ENCODE measurements around the gene PSTK.

Gene PSTK

GRCh38 chr10:123011987-123012386 is 31.8 kb downstream of the PSTK start:
- H3K27me3 ChIP-seq (ENCODE audit: control insufficient read depth, insufficient read depth, low read length): peaks cover 22% of the 10 kb centered on the region
- no peak overlapping the region for H3K4me3 ChIP-seq (ENCODE audit: low read depth, low read length)
- H3K9me3 ChIP-seq (ENCODE audit: control insufficient read depth, insufficient read depth, low read length): no peaks in the 10 kb centered on the region
- H3K9ac ChIP-seq (ENCODE audit: low read depth, low read length): no peak overlapping the region
- no peaks in the 10 kb centered on the region for H3K36me3 ChIP-seq (ENCODE audit: control insufficient read depth, insufficient read depth, low read length)
- peaks cover 18% of the 10 kb centered on the region for H3K4me1 ChIP-seq (ENCODE audit: control insufficient read depth, insufficient read depth, low read length)

- Histone ChIP-seq H3K4me1 (ENCODE audit: control insufficient read depth, insufficient read depth, low read length) (peaks cover 22% of the 10 kb centered on the region), H3K9me3 (ENCODE audit: control insufficient read depth, insufficient read depth, low read length) (no peaks in the 10 kb centered on the region), H3K36me3 (ENCODE audit: control insufficient read depth, insufficient read depth, low read length) (no peaks in the 10 kb centered on the region), H3K4me3 (ENCODE audit: low read depth, low read length) (no peak overlapping the region), H3K27me3 (ENCODE audit: control insufficient read depth, insufficient read depth, low read length) (peaks cover 22% of the 10 kb centered on the region), H3K9ac (ENCODE audit: low read depth, low read length) (no peak overlapping the region)
Measured at GRCh38 chr10:123013456-123014419, 33.5 kb downstream of the PSTK start.

- Histone ChIP-seq H3K27me3 (ENCODE audit: control insufficient read depth, insufficient read depth, low read length) (peaks cover 15% of the 10 kb centered on the region), H3K4me3 (ENCODE audit: low read depth, low read length) (no peak overlapping the region), H3K4me1 (ENCODE audit: control insufficient read depth, insufficient read depth, low read length) (peaks cover 23% of the 10 kb centered on the region), H3K36me3 (ENCODE audit: control insufficient read depth, insufficient read depth, low read length) (no peaks in the 10 kb centered on the region), H3K9me3 (ENCODE audit: control insufficient read depth, insufficient read depth, low read length) (no peaks in the 10 kb centered on the region), H3K9ac (ENCODE audit: low read depth, low read length) (no peak overlapping the region)
Measured at GRCh38 chr10:123014772-123015171, 34.6 kb downstream of the PSTK start.

GRCh38 chr10:123016228-123016627 is 36.0 kb downstream of the PSTK start:
- Histone ChIP-seq H3K9ac (ENCODE audit: low read depth, low read length) (no peak overlapping the region), H3K4me1 (ENCODE audit: control insufficient read depth, insufficient read depth, low read length) (peaks cover 30% of the 10 kb centered on the region), H3K4me3 (ENCODE audit: low read depth, low read length) (no peak overlapping the region), H3K27me3 (ENCODE audit: control insufficient read depth, insufficient read depth, low read length) (peaks cover under 1% of the 10 kb centered on the region), H3K9me3 (ENCODE audit: control insufficient read depth, insufficient read depth, low read length) (no peaks in the 10 kb centered on the region), H3K36me3 (ENCODE audit: control insufficient read depth, insufficient read depth, low read length) (no peaks in the 10 kb centered on the region)

- peaks cover 30% of the 10 kb centered on the region for H3K4me1 ChIP-seq (ENCODE audit: control insufficient read depth, insufficient read depth, low read length)
- no peak overlapping the region for H3K4me3 ChIP-seq (ENCODE audit: low read depth, low read length)
- H3K9me3 ChIP-seq (ENCODE audit: control insufficient read depth, insufficient read depth, low read length): no peaks in the 10 kb centered on the region
- H3K9ac ChIP-seq (ENCODE audit: low read depth, low read length): no peak overlapping the region
- no peaks in the 10 kb centered on the region for H3K27me3 ChIP-seq (ENCODE audit: control insufficient read depth, insufficient read depth, low read length)
- no peaks in the 10 kb centered on the region for H3K36me3 ChIP-seq (ENCODE audit: control insufficient read depth, insufficient read depth, low read length)
Measured at GRCh38 chr10:123017421-123018165, 37.4 kb downstream of the PSTK start.

- peaks cover 31% of the 10 kb centered on the region for H3K4me1 ChIP-seq (ENCODE audit: control insufficient read depth, insufficient read depth, low read length)
- no peaks in the 10 kb centered on the region for H3K27me3 ChIP-seq (ENCODE audit: control insufficient read depth, insufficient read depth, low read length)
- H3K4me3 ChIP-seq (ENCODE audit: low read depth, low read length): no peak overlapping the region
- H3K36me3 ChIP-seq (ENCODE audit: control insufficient read depth, insufficient read depth, low read length): no peaks in the 10 kb centered on the region
- no peak overlapping the region for H3K9ac ChIP-seq (ENCODE audit: low read depth, low read length)
- H3K9me3 ChIP-seq (ENCODE audit: control insufficient read depth, insufficient read depth, low read length): no peaks in the 10 kb centered on the region
Measured at GRCh38 chr10:123018531-123018930, 38.3 kb downstream of the PSTK start.

- no peaks in the 10 kb centered on the region for H3K27me3 ChIP-seq (ENCODE audit: control insufficient read depth, insufficient read depth, low read length)
- peaks cover 35% of the 10 kb centered on the region for H3K4me1 ChIP-seq (ENCODE audit: control insufficient read depth, insufficient read depth, low read length)
- no peak overlapping the region for H3K9ac ChIP-seq (ENCODE audit: low read depth, low read length)
- H3K36me3 ChIP-seq (ENCODE audit: control insufficient read depth, insufficient read depth, low read length): no peaks in the 10 kb centered on the region
- H3K4me3 ChIP-seq (ENCODE audit: low read depth, low read length): no peak overlapping the region
- no peaks in the 10 kb centered on the region for H3K9me3 ChIP-seq (ENCODE audit: control insufficient read depth, insufficient read depth, low read length)
Measured at GRCh38 chr10:123019264-123019663, 39.1 kb downstream of the PSTK start.

GRCh38 chr10:123019941-123020703 is 39.9 kb downstream of the PSTK start:
- no peaks in the 10 kb centered on the region for H3K9me3 ChIP-seq (ENCODE audit: control insufficient read depth, insufficient read depth, low read length)
- no peak overlapping the region for H3K4me3 ChIP-seq (ENCODE audit: low read depth, low read length)
- H3K9ac ChIP-seq (ENCODE audit: low read depth, low read length): no peak overlapping the region
- no peaks in the 10 kb centered on the region for H3K36me3 ChIP-seq (ENCODE audit: control insufficient read depth, insufficient read depth, low read length)
- H3K27me3 ChIP-seq (ENCODE audit: control insufficient read depth, insufficient read depth, low read length): no peaks in the 10 kb centered on the region
- peaks cover 30% of the 10 kb centered on the region for H3K4me1 ChIP-seq (ENCODE audit: control insufficient read depth, insufficient read depth, low read length)

GRCh38 chr10:123021517-123021916 is 41.3 kb downstream of the PSTK start:
- H3K36me3 ChIP-seq (ENCODE audit: control insufficient read depth, insufficient read depth, low read length): no peaks in the 10 kb centered on the region
- no peak overlapping the region for H3K9ac ChIP-seq (ENCODE audit: low read depth, low read length)
- H3K9me3 ChIP-seq (ENCODE audit: control insufficient read depth, insufficient read depth, low read length): no peaks in the 10 kb centered on the region
- H3K4me3 ChIP-seq (ENCODE audit: low read depth, low read length): no peak overlapping the region
- H3K4me1 ChIP-seq (ENCODE audit: control insufficient read depth, insufficient read depth, low read length): peaks cover 26% of the 10 kb centered on the region
- no peaks in the 10 kb centered on the region for H3K27me3 ChIP-seq (ENCODE audit: control insufficient read depth, insufficient read depth, low read length)

GRCh38 chr10:123024540-123024939 is 44.3 kb downstream of the PSTK start:
- H3K9ac ChIP-seq (ENCODE audit: low read depth, low read length): no peak overlapping the region

GRCh38 chr10:123026302-123026701 is 46.1 kb downstream of the PSTK start:
- H3K4me3 ChIP-seq (ENCODE audit: low read depth, low read length): no peak overlapping the region
- H3K4me1 ChIP-seq (ENCODE audit: control insufficient read depth, insufficient read depth, low read length): peaks cover 12% of the 10 kb centered on the region
- H3K9me3 ChIP-seq (ENCODE audit: control insufficient read depth, insufficient read depth, low read length): no peaks in the 10 kb centered on the region
- H3K27me3 ChIP-seq (ENCODE audit: control insufficient read depth, insufficient read depth, low read length): no peaks in the 10 kb centered on the region
- H3K9ac ChIP-seq (ENCODE audit: low read depth, low read length): no peak overlapping the region
- H3K36me3 ChIP-seq (ENCODE audit: control insufficient read depth, insufficient read depth, low read length): no peaks in the 10 kb centered on the region

More at GRCh38 chr10:123024540-123024939, 44.3 kb downstream of the PSTK start:
- Histone ChIP-seq H3K36me3 (ENCODE audit: control insufficient read depth, insufficient read depth, low read length) (no peaks in the 10 kb centered on the region), H3K27me3 (ENCODE audit: control insufficient read depth, insufficient read depth, low read length) (no peaks in the 10 kb centered on the region), H3K9me3 (ENCODE audit: control insufficient read depth, insufficient read depth, low read length) (no peaks in the 10 kb centered on the region), H3K4me3 (ENCODE audit: low read depth, low read length) (no peak overlapping the region), H3K4me1 (ENCODE audit: control insufficient read depth, insufficient read depth, low read length) (peaks cover 21% of the 10 kb centered on the region)
